Cerebellar nuclear complex (tissue), 1 donor: ENCODE data around the gene MYH11.

Experiments used
- DNase-seq, 2 experiments: peaks; one replicate each; lab custom pipeline; 2025; lab: John Stamatoyannopoulos, UW

Gene MYH11

GRCh38 chr16:15777533-15778203, 79.2 kb downstream of the MYH11 start:
- no peak for DNase-seq

- no peak for DNase-seq
These were observed 80.3 kb downstream of the MYH11 start for GRCh38 chr16:15776572-15776971.

GRCh38 chr16:15775663-15776304, 81.0 kb downstream of the MYH11 start:
- no peak for DNase-seq

GRCh38 chr16:15775209-15775608, 81.6 kb downstream of the MYH11 start:
- no peak for DNase-seq

- no peak for DNase-seq
These were observed 82.9 kb downstream of the MYH11 start for GRCh38 chr16:15773968-15774367.

- no peak for DNase-seq
These were observed 84.1 kb downstream of the MYH11 start for GRCh38 chr16:15772579-15773293.

- no peak for DNase-seq
These were observed 85.1 kb downstream of the MYH11 start for GRCh38 chr16:15771694-15772093.

- DNase-seq = no peak
These were observed 86.3 kb downstream of the MYH11 start for GRCh38 chr16:15770512-15770911.

GRCh38 chr16:15770107-15770506, 86.7 kb downstream of the MYH11 start:
- no peak for DNase-seq

GRCh38 chr16:15769239-15769638, 87.6 kb downstream of the MYH11 start:
- no peak for DNase-seq

- DNase-seq = no peak
These were observed 88.6 kb downstream of the MYH11 start for GRCh38 chr16:15768201-15768600.

- DNase-seq = no peak
These were observed 89.9 kb downstream of the MYH11 start for GRCh38 chr16:15766918-15767317.

- no peak for DNase-seq
These were observed 90.9 kb downstream of the MYH11 start for GRCh38 chr16:15765880-15766279.

GRCh38 chr16:15765116-15765515, 91.7 kb downstream of the MYH11 start:
- no peak for DNase-seq

- DNase-seq = no peak
These were observed 92.7 kb downstream of the MYH11 start for GRCh38 chr16:15764112-15764511.

GRCh38 chr16:15760129-15760528, 96.7 kb downstream of the MYH11 start:
- DNase-seq = no peak

- DNase-seq = no peak
These were observed 97.8 kb downstream of the MYH11 start for GRCh38 chr16:15759070-15759469.

GRCh38 chr16:15757630-15758251, 99.1 kb downstream of the MYH11 start:
- DNase-seq = no peak

- DNase-seq = no peak
These were observed 99.8 kb downstream of the MYH11 start for GRCh38 chr16:15757077-15757386.

GRCh38 chr16:15754821-15755534, 101.8 kb downstream of the MYH11 start:
- no peak for DNase-seq

- no peak for DNase-seq
These were observed 103.9 kb downstream of the MYH11 start for GRCh38 chr16:15752717-15753488.
